A673 (cell line): ENCODE results near the gene MAP6.

ENCODE experiments used
- EZH2 ChIP-seq: fragments of 200-600 bp; sonication (generic); IDR thresholded peaks from 2 replicates; pipeline ENCODE4 v1.6.1; 2017; ENCODE audit warnings: borderline replicate concordance, low read depth, mild to moderate bottlenecking, mixed read lengths, antibody characterized with exemption, low read length; ENCODE audit not compliant: poor library complexity, severe bottlenecking
- TF ChIP-seq, protein P1 (sequence below): fragments of 300-800, 200-600 bp; sonication (generic); conservative IDR thresholded peaks from 2 replicates; pipeline ENCODE4 v1.5.1; 2017; ENCODE audit warnings: low read depth, mild to moderate bottlenecking, antibody characterized with exemption, low read length, moderate library complexity, mixed read lengths

DNA sequence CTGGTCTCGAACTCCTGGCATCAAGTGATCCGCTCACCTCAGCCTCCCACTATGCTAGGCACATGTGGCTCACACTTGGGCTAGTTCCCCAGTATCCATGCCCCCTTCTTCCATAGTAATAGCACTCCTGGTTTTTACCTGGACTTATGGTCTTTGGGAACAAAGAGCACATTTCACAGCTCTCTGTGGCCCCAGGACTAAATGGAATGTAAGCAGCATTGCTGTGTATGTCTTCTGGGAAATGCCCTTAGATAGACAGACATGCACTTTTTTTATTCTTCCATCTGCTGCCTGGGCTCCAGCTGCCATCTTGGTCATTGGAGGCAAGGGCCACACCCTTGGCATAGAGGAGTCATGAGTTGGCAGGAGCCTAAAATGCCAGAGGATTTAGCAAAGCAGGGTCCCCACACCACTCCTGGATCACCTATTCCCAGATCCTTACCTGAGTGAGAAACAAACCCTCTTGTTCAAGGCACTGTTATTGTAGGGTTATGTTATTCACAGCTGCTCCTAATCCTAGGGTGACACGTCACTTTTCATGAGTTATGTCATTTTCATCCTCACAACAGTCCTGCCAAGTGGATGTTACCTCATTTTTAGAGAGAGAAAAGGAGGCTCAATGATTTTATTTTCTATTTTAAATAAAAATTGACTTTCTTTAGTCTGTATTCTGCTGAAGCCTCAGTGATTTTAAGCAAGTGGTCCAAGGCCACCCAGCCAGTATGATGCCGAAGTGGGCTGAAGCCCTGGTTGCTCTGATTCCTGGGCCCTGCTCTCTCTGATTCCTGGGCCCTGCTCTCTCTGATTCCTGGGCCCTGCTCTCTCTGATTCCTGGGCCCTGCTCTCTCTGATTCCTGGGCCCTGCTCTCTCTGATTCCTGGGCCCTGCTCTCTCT, 127.4 kb downstream of the MAP6 start:
- TF ChIP-seq, protein P1, sequence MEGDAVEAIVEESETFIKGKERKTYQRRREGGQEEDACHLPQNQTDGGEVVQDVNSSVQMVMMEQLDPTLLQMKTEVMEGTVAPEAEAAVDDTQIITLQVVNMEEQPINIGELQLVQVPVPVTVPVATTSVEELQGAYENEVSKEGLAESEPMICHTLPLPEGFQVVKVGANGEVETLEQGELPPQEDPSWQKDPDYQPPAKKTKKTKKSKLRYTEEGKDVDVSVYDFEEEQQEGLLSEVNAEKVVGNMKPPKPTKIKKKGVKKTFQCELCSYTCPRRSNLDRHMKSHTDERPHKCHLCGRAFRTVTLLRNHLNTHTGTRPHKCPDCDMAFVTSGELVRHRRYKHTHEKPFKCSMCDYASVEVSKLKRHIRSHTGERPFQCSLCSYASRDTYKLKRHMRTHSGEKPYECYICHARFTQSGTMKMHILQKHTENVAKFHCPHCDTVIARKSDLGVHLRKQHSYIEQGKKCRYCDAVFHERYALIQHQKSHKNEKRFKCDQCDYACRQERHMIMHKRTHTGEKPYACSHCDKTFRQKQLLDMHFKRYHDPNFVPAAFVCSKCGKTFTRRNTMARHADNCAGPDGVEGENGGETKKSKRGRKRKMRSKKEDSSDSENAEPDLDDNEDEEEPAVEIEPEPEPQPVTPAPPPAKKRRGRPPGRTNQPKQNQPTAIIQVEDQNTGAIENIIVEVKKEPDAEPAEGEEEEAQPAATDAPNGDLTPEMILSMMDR = no peak
- no peak for TF ChIP-seq EZH2
